SK-N-MC (cell line): Measurements from ENCODE around the gene GPR75.

ENCODE experiments used
- DNase-seq: peaks from one replicate; pipeline ENCODE4 v3.0.0-alpha.2; 2011; ENCODE audit warnings: low read depth, low spot score
- H3K27ac ChIP-seq: fragments of 200-600 bp; sonication (generic); 2 replicates; pipeline ENCODE4 v1.5.1; 2016; ENCODE audit warnings: mixed run types
- H3K36me3 ChIP-seq: fragments of 200-600 bp; sonication (generic); 2 replicates; pipeline ENCODE4 v1.6.1; 2017; ENCODE audit warnings: antibody characterized with exemption, low read length, mixed read lengths; ENCODE audit not compliant: insufficient read depth
- H3K4me3 ChIP-seq: fragments of 200-600 bp; sonication (generic); 2 replicates; pipeline ENCODE4 v1.5.1; 2016
- H3K9ac ChIP-seq: fragments of 200-600 bp; sonication (generic); 2 replicates; pipeline ENCODE4 v1.8.0; 2017; ENCODE audit warnings: mixed run types, mixed read lengths; ENCODE audit not compliant: insufficient read length
- H3K9me3 ChIP-seq: fragments of 200-600 bp; sonication (generic); 2 replicates; pipeline ENCODE4 v1.6.1; 2017; ENCODE audit warnings: low read depth, mild to moderate bottlenecking, antibody characterized with exemption, low read length, moderate library complexity, mixed read lengths
- EZH2 ChIP-seq: fragments of 200-600 bp; sonication (generic); IDR thresholded peaks from one replicate; pipeline ENCODE4 v1.6.1; 2017; ENCODE audit warnings: antibody characterized with exemption
- FOXP2 ChIP-seq: optimal IDR thresholded peaks from 2 replicates; pipeline ENCODE3; 2011; ENCODE audit warnings: mild to moderate bottlenecking, moderate library complexity; ENCODE audit not compliant: insufficient read depth; ENCODE audit errors: extremely low read length, control extremely low read depth
- POLR2AphosphoS5 ChIP-seq: IDR thresholded peaks from 2 replicates; pipeline ENCODE4 v1.6.1; 2012; ENCODE audit warnings: mild to moderate bottlenecking, low read depth, low read length, borderline replicate concordance

GPR75 gene

GRCh38 chr2:53881986-53882385 lies 22.2 kb upstream of the GPR75 start:
- no peak overlapping the region for H3K9ac ChIP-seq
- no peaks in the 10 kb centered on the region for H3K9me3 ChIP-seq
- H3K27ac ChIP-seq: no peak overlapping the region
- H3K4me3 ChIP-seq: no peak overlapping the region
- peaks cover 56% of the 10 kb centered on the region for H3K36me3 ChIP-seq
- no peak for TF ChIP-seq EZH2
- no peak for TF ChIP-seq FOXP2
- TF ChIP-seq POLR2AphosphoS5: no peak
- no peak for DNase-seq

GRCh38 chr2:53881360-53881759 lies 21.6 kb upstream of the GPR75 start:
- no peak for DNase-seq
- Histone ChIP-seq H3K36me3 (peaks cover 50% of the 10 kb centered on the region), H3K4me3 (no peak overlapping the region), H3K9ac (no peak overlapping the region), H3K9me3 (no peaks in the 10 kb centered on the region), H3K27ac (no peak overlapping the region)
- TF ChIP-seq FOXP2 (no peak), EZH2 (no peak), POLR2AphosphoS5 (no peak)

GRCh38 chr2:53880756-53881155 lies 21.0 kb upstream of the GPR75 start:
- Histone ChIP-seq H3K9me3 (no peaks in the 10 kb centered on the region), H3K36me3 (peaks cover 49% of the 10 kb centered on the region), H3K27ac (no peak overlapping the region), H3K4me3 (no peak overlapping the region), H3K9ac (no peak overlapping the region)
- DNase-seq: no peak
- TF ChIP-seq POLR2AphosphoS5 (no peak), EZH2 (no peak), FOXP2 (no peak)

GRCh38 chr2:53877556-53877955 lies 17.8 kb upstream of the GPR75 start:
- Histone ChIP-seq H3K4me3 (no peak overlapping the region), H3K9me3 (no peaks in the 10 kb centered on the region), H3K9ac (no peak overlapping the region), H3K36me3 (peaks cover 53% of the 10 kb centered on the region), H3K27ac (no peak overlapping the region)
- DNase-seq: no peak
- TF ChIP-seq FOXP2 (no peak), POLR2AphosphoS5 (no peak), EZH2 (no peak)

DNA sequence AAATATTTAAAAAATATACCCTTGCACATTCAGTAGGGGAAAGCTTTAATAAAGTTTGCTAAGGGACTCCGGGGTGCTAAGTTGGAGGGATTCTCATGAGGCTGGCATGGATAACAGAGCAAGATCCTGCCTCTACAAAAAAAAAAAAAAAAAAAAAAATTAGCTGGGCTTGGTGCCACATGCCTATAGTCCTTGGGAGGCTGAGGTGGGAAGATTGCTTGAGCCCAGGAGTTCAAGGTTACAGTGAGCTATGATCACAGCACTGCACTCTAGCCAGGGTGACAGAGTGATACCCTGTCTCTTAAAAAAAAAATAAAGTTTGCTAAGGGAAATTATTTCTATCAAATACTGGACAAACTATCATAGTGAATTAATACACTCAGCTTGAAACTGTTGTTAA lies 17.3 kb upstream of the GPR75 start:
- Histone ChIP-seq H3K9ac (no peak overlapping the region), H3K9me3 (no peaks in the 10 kb centered on the region), H3K27ac (no peak overlapping the region), H3K4me3 (no peak overlapping the region), H3K36me3 (peaks cover 48% of the 10 kb centered on the region)
- no peak for TF ChIP-seq EZH2
- no peak for TF ChIP-seq FOXP2
- TF ChIP-seq POLR2AphosphoS5: no peak
- no peak for DNase-seq

- Histone ChIP-seq H3K27ac (no peak overlapping the region), H3K4me3 (no peak overlapping the region), H3K36me3 (peaks cover 36% of the 10 kb centered on the region), H3K9ac (no peak overlapping the region), H3K9me3 (no peaks in the 10 kb centered on the region)
- DNase-seq: no peak
- TF ChIP-seq FOXP2 (no peak), POLR2AphosphoS5 (no peak), EZH2 (no peak)
Observed at GRCh38 chr2:53874401-53874950, 14.7 kb upstream of the GPR75 start.

GRCh38 chr2:53867773-53868172 lies 8.0 kb upstream of the GPR75 start:
- DNase-seq: no peak
- no peak overlapping the region for H3K4me3 ChIP-seq
- TF ChIP-seq EZH2 (no peak), POLR2AphosphoS5 (no peak), FOXP2 (no peak)
- H3K9ac ChIP-seq: no peak overlapping the region
- H3K36me3 ChIP-seq: peaks cover 38% of the 10 kb centered on the region
- no peaks in the 10 kb centered on the region for H3K9me3 ChIP-seq
- H3K27ac ChIP-seq: no peak overlapping the region

- Histone ChIP-seq H3K27ac (no peak overlapping the region), H3K4me3 (no peak overlapping the region), H3K9me3 (no peaks in the 10 kb centered on the region), H3K36me3 (peaks cover 38% of the 10 kb centered on the region), H3K9ac (no peak overlapping the region)
- TF ChIP-seq FOXP2 (no peak), POLR2AphosphoS5 (no peak), EZH2 (no peak)
- DNase-seq: no peak
Observed at GRCh38 chr2:53867169-53867568, 7.4 kb upstream of the GPR75 start.

GRCh38 chr2:53865962-53866361 lies 6.2 kb upstream of the GPR75 start:
- TF ChIP-seq POLR2AphosphoS5 (no peak), EZH2 (no peak), FOXP2 (no peak)
- no peak overlapping the region for H3K4me3 ChIP-seq
- no peak overlapping the region for H3K27ac ChIP-seq
- no peak overlapping the region for H3K9ac ChIP-seq
- H3K36me3 ChIP-seq: peaks cover 42% of the 10 kb centered on the region
- no peaks in the 10 kb centered on the region for H3K9me3 ChIP-seq
- DNase-seq: no peak
